Caco-2 (cell line): ENCODE measurements around the gene TMEM89. TPM values are rescaled to one million over a fixed set of nuclear protein-coding genes. Genes with fewer than 3 reads are reported as not detected.

Experiments used
- BruUV-seq: library from RNA; stranded (reverse); fragments of 400-500 nt; replicated peaks from 2 replicates; lab custom pipeline; 2021; lab: Mats Ljungman, UMichigan
- CTCF ChIA-PET: fragments of 300-600 bp; sonication (Branson Sonifier 250); formaldehyde crosslinking; loops from one replicate; lab custom pipeline; 2022; ENCODE audit warnings: antibody characterized with exemption; lab: Charles Lee
- POLR2A ChIA-PET: fragments of 300-600 bp; sonication (Branson Sonifier 250); formaldehyde crosslinking; loops from one replicate; lab custom pipeline; 2022; ENCODE audit warnings: antibody characterized with exemption; lab: Charles Lee
- DNase-seq, 2 experiments: peaks; one replicate each; pipeline versions ENCODE4 v3.0.0 to v3.0.0-alpha.2; 2020 to 2022
- H3K27me3 ChIP-seq: replicated peaks from 2 replicates; pipeline ENCODE4 v1.6.0; 2011; ENCODE audit warnings: low read length; ENCODE audit not compliant: control insufficient read depth, insufficient read depth
- H3K36me3 ChIP-seq: 2 replicates; pipeline ENCODE4 v1.5.1; 2011; ENCODE audit warnings: low read length; ENCODE audit not compliant: control insufficient read depth, insufficient read depth
- H3K4me1 ChIP-seq: fragments of 250-450 bp; sonication (Bioruptor Pico); 2 replicates; pipeline ENCODE4 v1.5.1; 2020; ENCODE audit warnings: mild to moderate bottlenecking
- H3K4me3 ChIP-seq: 2 replicates; pipeline ENCODE4 v1.5.1; 2011; ENCODE audit warnings: low read depth, mild to moderate bottlenecking, control low read depth, low read length
- H3K9me3 ChIP-seq: fragments of 250-450 bp; sonication (Bioruptor Pico); 2 replicates; pipeline ENCODE4 v1.5.1; 2020; ENCODE audit warnings: mild to moderate bottlenecking, moderate library complexity
- H3K27ac Mint-ChIP-seq: one replicate; pipeline ENCODE4 v1.8.0; 2022; ENCODE audit warnings: mixed read lengths; ENCODE audit not compliant: unreplicated experiment
- H3K27me3 Mint-ChIP-seq: one replicate; pipeline ENCODE4 v1.8.0; 2022; ENCODE audit warnings: mixed read lengths; ENCODE audit not compliant: insufficient read depth, unreplicated experiment
- H3K36me3 Mint-ChIP-seq: one replicate; pipeline ENCODE4 v1.8.0; 2022; ENCODE audit warnings: mild to moderate bottlenecking, mixed read lengths; ENCODE audit not compliant: insufficient read depth, unreplicated experiment
- H3K4me1 Mint-ChIP-seq: one replicate; pipeline ENCODE4 v1.8.0; 2022; ENCODE audit warnings: low read depth, mixed read lengths; ENCODE audit not compliant: unreplicated experiment
- H3K4me3 Mint-ChIP-seq: one replicate; pipeline ENCODE4 v1.8.0; 2022; ENCODE audit warnings: mild to moderate bottlenecking, moderate library complexity, mixed read lengths; ENCODE audit not compliant: unreplicated experiment
- H3K9me3 Mint-ChIP-seq: one replicate; pipeline ENCODE4 v1.8.0; 2022; ENCODE audit warnings: mixed read lengths; ENCODE audit not compliant: unreplicated experiment
- intact Hi-C: fragments of 100-400 bp; cut with micrococcal nuclease; formaldehyde crosslinking; loops from one replicate; pipeline ENCODE4 v1.10.0; 2022; ENCODE audit not compliant: unreplicated experiment
- total RNA-seq: library from RNA; stranded (reverse); gene quantifications from 2 replicates; pipeline ENCODE4 v1.2.3, GENCODE V29; 2022
- TF ChIP-seq, protein P1 (sequence below), 2 experiments: fragments of 200-600 bp in 1 of 2; IDR thresholded peaks; 1 replicate in 1 of 2; 2 replicates in 1 of 2; pipeline versions ENCODE4 v1.5.1 to v1.8.0; 2011 to 2022; ENCODE audit warnings: antibody characterized with exemption in 1 of 2, control low read depth in 1 of 2, inconsistent platforms in 1 of 2, low read depth in 1 of 2, low read length in 1 of 2, mild to moderate bottlenecking in 1 of 2, moderate library complexity in 1 of 2; ENCODE audit not compliant: insufficient read depth in 1 of 2, severe bottlenecking in 1 of 2, unreplicated experiment in 1 of 2

Gene TMEM89
- total RNA-seq, 1 experiment from 2014 or later = not detected

DNA sequence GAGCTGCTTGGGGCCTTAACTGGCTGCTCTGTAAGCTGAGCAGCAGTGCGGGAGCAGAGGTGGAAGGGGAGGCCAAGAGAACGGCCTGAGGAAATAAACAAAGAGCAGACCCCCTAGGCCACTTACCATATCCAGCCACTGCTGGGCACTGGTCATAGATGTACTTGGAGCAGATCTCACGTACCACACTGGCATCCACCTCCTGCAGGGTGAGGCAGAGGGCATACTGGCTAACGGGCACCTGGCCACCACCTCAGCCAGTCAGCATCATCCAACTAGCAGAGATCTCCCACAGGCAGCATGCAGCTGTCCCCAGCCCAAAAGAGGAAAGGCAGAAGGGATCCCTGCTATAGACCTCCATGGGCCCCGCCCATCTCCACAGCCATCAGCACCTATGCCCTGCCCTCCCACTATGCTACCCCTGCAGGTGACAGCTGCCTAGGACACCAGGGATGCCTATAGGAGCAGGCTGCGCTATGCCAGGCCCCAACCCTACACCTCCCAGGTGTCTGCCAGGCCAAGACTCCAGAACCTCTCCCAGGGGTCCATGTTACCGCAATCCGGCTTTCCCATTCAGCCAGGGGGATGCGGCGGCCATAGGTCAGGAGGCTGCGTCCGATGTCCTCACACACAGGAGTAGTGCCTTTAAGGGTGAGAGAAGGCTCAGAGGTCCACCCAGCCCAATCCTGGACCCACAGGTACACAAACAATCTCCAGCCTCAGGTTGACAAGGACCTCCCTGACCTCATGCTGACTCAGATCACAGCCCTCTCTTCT is 21.9 kb downstream of the TMEM89 start:
- Mint-ChIP-seq H3K36me3 (peaks cover 66% of the 10 kb centered on the region), H3K9me3 (no peaks in the 10 kb centered on the region), H3K4me3 (no peak overlapping the region), H3K4me1 (peaks cover 7% of the 10 kb centered on the region), H3K27ac (no peak overlapping the region), H3K27me3 (no peaks in the 10 kb centered on the region)
- no TSS peak for BruUV-seq
- Histone ChIP-seq H3K4me3 (no peak overlapping the region), H3K4me1 (peaks cover 12% of the 10 kb centered on the region), H3K36me3 (peaks cover 3% of the 10 kb centered on the region), H3K9me3 (no peaks in the 10 kb centered on the region), H3K27me3 (no peaks in the 10 kb centered on the region)
- TF ChIP-seq, protein P1, sequence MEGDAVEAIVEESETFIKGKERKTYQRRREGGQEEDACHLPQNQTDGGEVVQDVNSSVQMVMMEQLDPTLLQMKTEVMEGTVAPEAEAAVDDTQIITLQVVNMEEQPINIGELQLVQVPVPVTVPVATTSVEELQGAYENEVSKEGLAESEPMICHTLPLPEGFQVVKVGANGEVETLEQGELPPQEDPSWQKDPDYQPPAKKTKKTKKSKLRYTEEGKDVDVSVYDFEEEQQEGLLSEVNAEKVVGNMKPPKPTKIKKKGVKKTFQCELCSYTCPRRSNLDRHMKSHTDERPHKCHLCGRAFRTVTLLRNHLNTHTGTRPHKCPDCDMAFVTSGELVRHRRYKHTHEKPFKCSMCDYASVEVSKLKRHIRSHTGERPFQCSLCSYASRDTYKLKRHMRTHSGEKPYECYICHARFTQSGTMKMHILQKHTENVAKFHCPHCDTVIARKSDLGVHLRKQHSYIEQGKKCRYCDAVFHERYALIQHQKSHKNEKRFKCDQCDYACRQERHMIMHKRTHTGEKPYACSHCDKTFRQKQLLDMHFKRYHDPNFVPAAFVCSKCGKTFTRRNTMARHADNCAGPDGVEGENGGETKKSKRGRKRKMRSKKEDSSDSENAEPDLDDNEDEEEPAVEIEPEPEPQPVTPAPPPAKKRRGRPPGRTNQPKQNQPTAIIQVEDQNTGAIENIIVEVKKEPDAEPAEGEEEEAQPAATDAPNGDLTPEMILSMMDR (IDR thresholded peaks at IDR 0.05; ENCODE audit: insufficient read depth in 1 of 2, low read depth in 1 of 2, low read length in 1 of 2, severe bottlenecking in 1 of 2, unreplicated experiment in 1 of 2) = no peak
- intact Hi-C loops = no loop called here
- POLR2A ChIA-PET = no interaction called here
- CTCF ChIA-PET = no interaction called here
- no peak for DNase-seq

- CTCF ChIA-PET = no interaction called here
- intact Hi-C loops = no loop called here
- peaks cover 7% of the 10 kb centered on the region for H3K4me1 Mint-ChIP-seq
These were observed 22.5 kb downstream of the TMEM89 start for GRCh38 chr3:48599077-48599501.

GRCh38 chr3:48598323-48599076 is 23.1 kb downstream of the TMEM89 start:
- intact Hi-C loops = no loop called here
- Histone ChIP-seq H3K4me3 (no peak overlapping the region), H3K27me3 (no peaks in the 10 kb centered on the region), H3K9me3 (no peaks in the 10 kb centered on the region), H3K4me1 (peaks cover 12% of the 10 kb centered on the region), H3K36me3 (peaks cover 2% of the 10 kb centered on the region)
- H3K36me3 Mint-ChIP-seq = peaks cover 54% of the 10 kb centered on the region
- no peaks in the 10 kb centered on the region for H3K9me3 Mint-ChIP-seq
- POLR2A ChIA-PET = interaction anchor here (1.7 kb wide), 1 partner anchor 152 kb away, joined by 3 read pairs; the partner anchor contains the start of gene ATRIP
- no TSS peak for BruUV-seq
- no peak overlapping the region for H3K4me3 Mint-ChIP-seq
- peak; percentile 41 to 65 for DNase-seq
- no peaks in the 10 kb centered on the region for H3K27me3 Mint-ChIP-seq
- H3K4me1 Mint-ChIP-seq = peaks cover 7% of the 10 kb centered on the region
- TF ChIP-seq, protein P1 (IDR thresholded peaks at IDR 0.05; ENCODE audit: insufficient read depth in 1 of 2, low read depth in 1 of 2, low read length in 1 of 2, severe bottlenecking in 1 of 2, unreplicated experiment in 1 of 2) = no peak
- CTCF ChIA-PET = no interaction called here
- H3K27ac Mint-ChIP-seq = no peak overlapping the region

More at GRCh38 chr3:48599077-48599501, 22.5 kb downstream of the TMEM89 start:
- H3K4me3 ChIP-seq = no peak overlapping the region
- DNase-seq = no peak
- TF ChIP-seq, protein P1 (IDR thresholded peaks at IDR 0.05; ENCODE audit: insufficient read depth in 1 of 2, low read depth in 1 of 2, low read length in 1 of 2, severe bottlenecking in 1 of 2, unreplicated experiment in 1 of 2) = no peak
- H3K4me1 ChIP-seq = peaks cover 12% of the 10 kb centered on the region
- Mint-ChIP-seq H3K9me3 (no peaks in the 10 kb centered on the region), H3K27me3 (no peaks in the 10 kb centered on the region), H3K4me3 (no peak overlapping the region), H3K36me3 (peaks cover 60% of the 10 kb centered on the region), H3K27ac (no peak overlapping the region)
- POLR2A ChIA-PET = no interaction called here
- BruUV-seq = no TSS peak
- no peaks in the 10 kb centered on the region for H3K9me3 ChIP-seq
- peaks cover 2% of the 10 kb centered on the region for H3K36me3 ChIP-seq
- H3K27me3 ChIP-seq = no peaks in the 10 kb centered on the region
